ENCODE measurements around the gene ZNF691.

DNA sequence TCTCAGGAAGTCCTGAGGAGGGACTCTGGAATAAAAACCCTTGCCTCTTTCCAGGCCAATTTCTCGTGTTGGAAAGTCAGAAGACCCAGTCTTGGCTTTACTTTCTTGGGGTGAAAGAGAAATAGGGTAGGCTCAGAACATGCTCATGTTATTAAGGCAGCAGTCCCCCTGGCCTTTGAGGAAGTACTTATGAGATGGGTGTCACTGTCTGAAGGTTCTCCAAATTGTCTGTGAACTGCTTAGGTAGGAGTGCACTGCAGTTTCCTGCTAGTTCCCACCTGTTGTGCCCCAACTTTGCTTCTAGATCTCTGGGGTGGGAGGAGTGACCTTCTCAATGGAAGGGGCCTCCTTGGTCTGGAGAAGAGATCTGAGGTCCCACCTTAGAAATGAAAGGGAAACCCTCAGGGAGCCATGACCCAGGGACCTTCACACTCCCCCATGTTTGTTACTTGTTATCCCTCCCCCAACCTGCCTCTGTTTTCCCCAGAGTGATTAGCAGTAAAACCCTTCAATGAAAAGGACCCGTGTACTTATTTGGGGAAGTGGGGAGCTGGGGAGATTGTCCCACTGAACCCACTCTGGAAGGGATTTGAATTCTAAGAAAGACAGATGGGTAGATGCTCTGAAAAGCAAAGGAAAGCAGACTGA lies 5.7 kb downstream of the ZNF691 start:
- TF ChIP-seq, protein P1, sequence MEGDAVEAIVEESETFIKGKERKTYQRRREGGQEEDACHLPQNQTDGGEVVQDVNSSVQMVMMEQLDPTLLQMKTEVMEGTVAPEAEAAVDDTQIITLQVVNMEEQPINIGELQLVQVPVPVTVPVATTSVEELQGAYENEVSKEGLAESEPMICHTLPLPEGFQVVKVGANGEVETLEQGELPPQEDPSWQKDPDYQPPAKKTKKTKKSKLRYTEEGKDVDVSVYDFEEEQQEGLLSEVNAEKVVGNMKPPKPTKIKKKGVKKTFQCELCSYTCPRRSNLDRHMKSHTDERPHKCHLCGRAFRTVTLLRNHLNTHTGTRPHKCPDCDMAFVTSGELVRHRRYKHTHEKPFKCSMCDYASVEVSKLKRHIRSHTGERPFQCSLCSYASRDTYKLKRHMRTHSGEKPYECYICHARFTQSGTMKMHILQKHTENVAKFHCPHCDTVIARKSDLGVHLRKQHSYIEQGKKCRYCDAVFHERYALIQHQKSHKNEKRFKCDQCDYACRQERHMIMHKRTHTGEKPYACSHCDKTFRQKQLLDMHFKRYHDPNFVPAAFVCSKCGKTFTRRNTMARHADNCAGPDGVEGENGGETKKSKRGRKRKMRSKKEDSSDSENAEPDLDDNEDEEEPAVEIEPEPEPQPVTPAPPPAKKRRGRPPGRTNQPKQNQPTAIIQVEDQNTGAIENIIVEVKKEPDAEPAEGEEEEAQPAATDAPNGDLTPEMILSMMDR (conservative IDR thresholded peaks at IDR 0.05; ENCODE audit: low read depth, low read length) = no peak
- no peak for TF ChIP-seq EZH2 (IDR thresholded peaks at IDR 0.05; ENCODE audit: low read length, unreplicated experiment)
